Stimulated activated CD4-positive, alpha-beta T cell treated with anti-CD3 and anti-CD28 coated beads, Interleukin-12 subunit alpha, Interleukin-12 subunit beta, amount 100 ng/mL, for 4 hours (primary cell): Measurements from ENCODE around the gene LCE6A.

Experiments used
- DNase-seq: peaks from one replicate; pipeline ENCODE4 v3.0.0-alpha.2; 2020

Gene LCE6A

DNA sequence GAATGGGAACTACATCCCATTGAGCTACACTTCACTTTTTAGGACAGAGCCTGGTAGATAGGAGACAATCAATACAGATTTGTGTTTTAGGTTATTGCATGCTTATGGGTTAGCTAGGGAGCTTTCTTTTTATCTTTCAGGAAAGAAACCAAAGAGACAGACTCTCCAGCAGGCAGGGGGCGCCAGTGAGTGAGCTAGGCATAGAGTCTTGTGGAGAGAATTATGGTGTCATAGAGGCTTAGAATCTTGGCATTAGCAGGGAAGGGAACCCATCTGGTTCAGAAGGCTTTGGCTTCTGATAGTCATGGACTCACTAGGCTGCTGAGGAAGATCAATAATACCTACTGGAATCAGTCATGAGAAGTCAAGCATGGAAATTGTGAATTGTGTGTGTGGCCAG, 35.4 kb downstream of the LCE6A start, which contains the start of gene SMCP:
TSS of gene SMCP (plus strand) at position 281 of the 400 bp plus-strand sequence. CDS start 6,101 bp downstream, outside the sequence.
- peak; percentile 13 for DNase-seq

- no peak for DNase-seq
These were observed 37.0 kb downstream of the LCE6A start for GRCh38 chr1:152879559-152880198.

GRCh38 chr1:152880316-152880715, 37.7 kb downstream of the LCE6A start:
- DNase-seq, result no peak

- DNase-seq, result no peak
These were observed 38.3 kb downstream of the LCE6A start for GRCh38 chr1:152880907-152881306.

GRCh38 chr1:152884085-152884484, 41.4 kb downstream of the LCE6A start:
- DNase-seq, result no peak

- no peak for DNase-seq
These were observed 41.9 kb downstream of the LCE6A start for GRCh38 chr1:152884506-152884905.

GRCh38 chr1:152884966-152885624, 42.4 kb downstream of the LCE6A start:
- no peak for DNase-seq

DNA sequence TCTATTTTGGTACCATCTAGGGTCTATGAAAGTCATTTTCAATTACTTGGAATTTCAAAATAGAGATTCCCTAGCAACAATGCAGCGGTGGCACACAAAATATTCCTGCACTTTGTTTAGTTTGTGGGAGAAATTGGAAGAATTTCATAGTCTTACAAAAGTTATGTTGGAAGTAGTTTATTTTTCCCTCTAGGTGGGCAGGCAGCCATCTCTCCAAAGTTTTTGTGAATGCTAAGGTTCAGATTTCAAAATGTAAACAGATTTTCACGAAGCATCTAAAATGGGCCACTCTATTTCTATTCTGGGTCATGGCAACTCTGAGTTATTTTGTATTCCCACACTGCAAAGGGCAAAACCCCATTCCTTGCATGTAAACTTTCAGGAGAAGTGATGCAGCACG, 43.4 kb downstream of the LCE6A start:
- DNase-seq, result no peak

- no peak for DNase-seq
These were observed 44.2 kb downstream of the LCE6A start for GRCh38 chr1:152886758-152887409.

DNA sequence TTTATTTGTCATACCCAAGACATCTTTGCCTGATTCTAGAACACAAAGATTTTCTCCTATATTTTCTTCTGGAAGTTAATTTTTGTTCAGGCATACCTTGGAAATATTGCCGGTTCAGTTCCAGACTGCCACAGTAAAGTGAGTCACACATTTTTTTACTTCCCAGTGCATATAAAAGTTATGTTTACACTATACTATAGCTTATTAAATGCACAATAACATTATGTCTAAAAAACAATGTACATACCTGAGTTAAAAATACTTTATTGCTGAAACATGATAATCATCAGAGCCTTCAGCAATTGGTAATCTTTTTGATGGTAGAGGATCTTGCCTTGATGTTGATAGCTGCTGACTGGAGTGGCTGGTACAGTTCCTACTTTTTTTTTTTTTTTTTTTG, 45.5 kb downstream of the LCE6A start:
- DNase-seq, result no peak
